Activated CD8-positive, alpha-beta memory T cell treated with anti-CD3 and anti-CD28 coated beads for 24 hours (primary cell): ENCODE results near the gene HIPK2.

Source experiments
- DNase-seq: peaks from one replicate; pipeline ENCODE4 v3.0.0-alpha.2; 2020

HIPK2 gene

DNA sequence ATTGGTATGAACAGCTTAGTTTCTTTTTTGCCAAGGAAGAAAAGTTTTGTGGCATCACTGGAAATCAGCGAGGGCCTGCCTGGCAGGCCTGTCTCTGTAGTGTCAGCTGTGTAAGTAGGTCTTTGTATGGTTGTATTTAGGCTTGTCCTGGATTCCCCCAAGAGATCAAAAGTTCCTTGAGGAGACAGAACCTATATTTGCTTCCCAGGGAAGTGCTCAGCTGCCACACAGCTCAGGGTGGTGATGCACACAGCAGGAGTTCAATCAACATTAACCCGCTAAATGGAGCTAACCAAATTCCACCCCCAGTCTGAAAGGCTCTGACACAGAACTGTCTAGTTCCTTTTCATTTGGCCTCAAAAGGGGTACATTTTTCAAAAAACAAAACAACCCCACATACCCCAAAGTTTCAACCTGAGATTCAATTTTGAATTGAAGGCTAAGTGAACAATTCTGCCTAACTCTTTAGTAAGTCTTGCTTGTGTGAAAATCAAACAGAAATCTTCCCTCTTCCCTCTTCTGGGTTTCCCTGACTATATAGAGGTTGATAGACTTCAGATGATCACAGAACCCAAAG is 129.9 kb downstream of the HIPK2 start:
- no peak for DNase-seq

DNA sequence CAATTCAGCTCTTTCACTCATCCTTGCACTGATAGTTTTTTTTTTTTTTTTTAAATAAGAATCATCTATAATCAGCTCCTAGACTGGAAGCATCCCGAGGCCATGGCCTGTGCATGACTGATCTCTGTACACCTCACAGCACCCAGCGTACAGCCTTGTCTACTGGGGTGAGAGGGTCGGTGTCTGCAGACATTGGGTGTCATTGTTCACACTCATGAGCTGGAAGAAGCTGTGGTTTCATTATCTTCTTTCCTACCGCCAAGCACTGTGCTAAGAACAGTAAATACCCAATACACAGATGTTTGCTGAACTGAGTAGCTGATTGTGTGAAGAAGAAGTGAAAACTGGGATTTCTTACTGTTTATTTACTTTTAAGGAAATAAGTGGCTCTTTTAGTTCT is 130.7 kb downstream of the HIPK2 start:
- no peak for DNase-seq

- DNase-seq: no peak
Measured at GRCh38 chr7:139646566-139646965, 131.2 kb downstream of the HIPK2 start.

GRCh38 chr7:139645572-139646523 is 131.9 kb downstream of the HIPK2 start:
- peak; percentile 93 for DNase-seq

DNA sequence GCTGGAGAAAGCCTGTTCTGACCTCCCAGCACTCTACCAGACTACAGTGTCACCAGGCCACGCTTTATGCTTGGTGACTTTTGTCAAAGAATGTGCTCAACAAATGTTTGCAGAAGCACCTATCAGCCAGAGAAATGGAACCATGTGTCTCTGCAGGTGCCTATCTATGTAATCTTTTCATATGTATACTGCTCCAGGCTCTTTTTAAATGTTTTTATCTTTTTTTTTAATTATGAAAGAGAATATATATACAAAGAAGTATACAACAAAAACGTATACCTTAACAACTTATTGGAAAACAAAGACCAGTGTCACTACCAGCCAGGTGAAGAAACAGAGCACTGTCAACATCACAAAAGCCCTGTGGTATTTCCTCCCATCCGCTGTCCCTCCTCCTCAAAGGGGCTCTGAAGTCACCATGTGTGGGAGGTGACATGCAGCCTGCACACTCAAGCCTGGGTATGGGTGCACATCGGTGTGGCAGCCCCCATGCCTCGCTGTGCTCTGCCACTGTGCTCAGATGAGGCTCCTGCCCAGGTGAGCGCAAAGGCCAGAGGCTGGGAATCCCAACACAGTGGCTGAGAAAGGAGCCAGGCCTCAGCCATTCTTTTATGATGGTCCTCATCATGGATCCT is 133.7 kb downstream of the HIPK2 start:
- no peak for DNase-seq

DNA sequence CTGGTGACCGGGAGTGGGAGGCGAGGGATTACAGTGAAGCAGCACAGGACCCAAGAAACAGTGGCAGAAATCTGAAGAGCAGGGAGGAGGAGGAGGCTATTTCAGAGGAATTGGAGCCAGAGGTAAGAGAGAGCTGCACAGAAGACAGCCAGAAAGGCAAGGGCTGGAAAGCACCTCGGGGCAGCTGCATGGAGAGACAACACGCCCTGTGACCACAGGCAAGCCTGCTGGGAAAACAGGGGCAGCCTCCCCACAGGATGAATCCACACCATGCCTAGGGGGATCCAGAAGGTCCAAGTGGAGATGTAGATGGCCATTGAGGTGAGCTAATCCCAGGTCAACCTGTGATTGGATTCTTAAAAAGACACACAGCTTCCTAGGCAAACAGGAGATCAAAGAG is 135.5 kb downstream of the HIPK2 start:
- no peak for DNase-seq

DNA sequence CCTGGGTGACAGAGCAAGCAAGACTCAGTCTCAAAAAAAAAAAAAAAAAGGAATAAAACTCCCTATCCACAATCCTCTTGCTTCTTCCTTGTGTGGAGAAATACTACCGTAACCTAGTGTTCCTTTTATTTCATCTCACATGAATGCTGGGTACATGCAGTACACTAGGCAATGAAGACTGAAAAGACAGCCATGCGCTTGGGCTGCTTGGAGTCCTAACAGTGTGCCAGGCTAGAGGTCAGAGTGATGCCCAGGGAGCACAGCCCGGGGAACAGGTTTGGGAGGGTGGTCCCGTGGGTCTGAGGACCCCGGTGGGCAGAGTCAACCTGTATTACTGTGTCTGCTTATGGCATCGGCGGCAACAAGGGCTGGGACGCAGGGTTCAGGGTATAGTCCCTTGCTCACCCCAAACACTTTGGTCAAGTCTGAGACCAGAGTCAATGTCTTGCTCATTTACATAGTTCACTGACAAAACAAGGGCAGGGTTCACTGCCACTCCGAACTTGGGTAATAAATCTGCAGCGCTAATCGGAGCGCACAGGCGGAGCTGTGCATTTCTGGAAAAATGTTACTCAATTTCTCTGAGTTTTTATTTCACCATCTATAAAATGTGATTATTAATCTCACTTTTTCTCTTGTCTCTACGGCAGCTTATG is 136.3 kb downstream of the HIPK2 start:
- DNase-seq: no peak

DNA sequence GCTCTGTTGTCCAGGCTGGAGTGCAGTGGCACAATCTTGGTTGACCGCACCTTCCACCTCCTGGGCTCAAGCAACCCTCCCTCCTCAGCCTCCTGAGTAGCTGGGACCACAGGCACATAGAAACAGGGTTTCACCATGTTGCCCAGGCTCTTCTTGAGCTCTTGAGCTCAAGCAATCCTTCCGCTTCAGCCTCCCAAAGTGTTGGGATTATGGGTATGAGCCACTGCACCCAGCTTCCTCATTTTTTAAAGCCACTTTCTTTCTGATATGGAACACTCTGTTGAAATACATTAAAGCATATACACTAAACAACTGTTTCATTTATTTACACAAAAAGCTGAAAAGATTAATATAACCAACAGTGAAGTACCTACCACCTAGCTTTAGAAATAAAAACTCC is 137.1 kb downstream of the HIPK2 start:
- no peak for DNase-seq

GRCh38 chr7:139639563-139639962 is 138.2 kb downstream of the HIPK2 start:
- DNase-seq: no peak

DNA sequence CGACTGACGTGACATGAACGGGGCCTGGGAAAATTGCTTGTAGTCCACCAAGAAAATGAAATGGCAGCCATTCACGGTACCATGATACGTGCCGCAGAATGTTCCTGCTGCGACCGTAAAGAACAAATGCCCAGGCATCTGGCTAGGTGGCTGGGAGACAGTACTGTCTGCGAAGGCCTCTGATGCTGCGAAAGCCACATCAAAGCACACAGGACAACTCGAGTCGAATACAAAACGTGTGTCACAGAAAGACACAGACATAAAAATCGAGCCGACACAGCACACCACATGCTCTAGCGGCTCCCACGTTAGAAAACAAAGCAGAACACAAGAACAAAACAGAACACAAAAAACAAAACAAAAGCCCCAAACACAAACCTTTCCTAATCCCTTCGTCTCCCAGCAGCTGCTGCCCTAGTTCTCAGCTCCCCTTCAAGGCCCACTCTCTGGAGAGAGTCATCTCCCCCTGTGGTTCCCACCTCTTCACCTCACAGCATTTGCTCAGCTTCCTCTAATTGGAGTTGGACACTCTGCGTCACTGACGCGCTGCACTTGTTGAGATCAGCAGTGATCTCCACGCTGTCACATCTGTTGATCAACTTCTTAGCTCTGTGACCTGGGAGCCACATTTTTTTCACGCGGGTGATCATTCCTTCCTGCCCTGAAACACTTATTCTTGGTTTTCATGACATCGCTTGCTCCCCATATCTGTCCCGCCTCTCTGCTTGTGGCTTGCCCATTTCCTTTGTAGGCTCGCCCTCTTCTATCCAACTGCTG is 142.1 kb downstream of the HIPK2 start:
- peak; percentile 76 for DNase-seq

DNA sequence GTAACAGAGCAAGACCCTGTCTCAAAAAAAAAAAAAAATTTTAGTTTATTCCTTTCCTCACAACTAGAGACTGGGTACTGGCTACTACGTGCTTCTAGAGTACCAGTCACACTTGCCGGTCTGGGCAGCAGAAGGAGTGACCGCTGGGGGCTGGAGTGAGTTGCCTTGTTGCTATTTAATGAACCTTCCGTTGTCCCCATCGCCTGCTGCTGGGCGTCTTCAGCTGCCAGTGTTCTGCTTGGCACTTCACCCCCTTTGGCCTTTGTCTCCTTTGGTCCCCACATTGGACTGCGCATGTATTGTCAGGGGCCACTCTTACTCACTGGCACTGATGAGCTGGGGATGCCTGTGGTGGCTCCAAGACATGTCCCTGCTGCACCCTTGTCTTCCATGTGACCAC is 143.7 kb downstream of the HIPK2 start:
- no peak for DNase-seq

DNA sequence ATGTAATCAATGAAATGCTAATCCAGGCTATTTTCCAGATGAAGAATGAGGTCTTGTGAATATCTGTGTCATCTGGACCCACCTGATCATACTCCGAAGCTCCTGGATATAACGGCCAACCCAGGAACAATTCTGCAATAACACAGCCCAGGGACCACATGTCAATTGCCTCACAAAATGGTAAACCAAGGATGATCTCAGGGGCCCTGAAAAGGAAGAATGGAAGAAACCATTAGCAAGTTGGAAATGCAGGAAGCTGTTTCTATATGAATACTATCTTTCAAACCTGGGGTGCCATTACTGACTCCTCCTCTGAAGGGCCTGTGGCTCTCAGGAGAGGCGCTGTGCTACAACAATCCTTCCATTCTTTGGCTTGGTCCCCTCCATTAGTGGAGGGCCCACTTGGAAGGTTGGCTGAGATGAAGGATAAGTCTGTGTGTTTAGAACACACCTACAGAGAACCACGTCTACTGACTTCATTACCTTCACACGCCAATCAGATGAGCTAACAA is 146.2 kb downstream of the HIPK2 start:
- no peak for DNase-seq

DNA sequence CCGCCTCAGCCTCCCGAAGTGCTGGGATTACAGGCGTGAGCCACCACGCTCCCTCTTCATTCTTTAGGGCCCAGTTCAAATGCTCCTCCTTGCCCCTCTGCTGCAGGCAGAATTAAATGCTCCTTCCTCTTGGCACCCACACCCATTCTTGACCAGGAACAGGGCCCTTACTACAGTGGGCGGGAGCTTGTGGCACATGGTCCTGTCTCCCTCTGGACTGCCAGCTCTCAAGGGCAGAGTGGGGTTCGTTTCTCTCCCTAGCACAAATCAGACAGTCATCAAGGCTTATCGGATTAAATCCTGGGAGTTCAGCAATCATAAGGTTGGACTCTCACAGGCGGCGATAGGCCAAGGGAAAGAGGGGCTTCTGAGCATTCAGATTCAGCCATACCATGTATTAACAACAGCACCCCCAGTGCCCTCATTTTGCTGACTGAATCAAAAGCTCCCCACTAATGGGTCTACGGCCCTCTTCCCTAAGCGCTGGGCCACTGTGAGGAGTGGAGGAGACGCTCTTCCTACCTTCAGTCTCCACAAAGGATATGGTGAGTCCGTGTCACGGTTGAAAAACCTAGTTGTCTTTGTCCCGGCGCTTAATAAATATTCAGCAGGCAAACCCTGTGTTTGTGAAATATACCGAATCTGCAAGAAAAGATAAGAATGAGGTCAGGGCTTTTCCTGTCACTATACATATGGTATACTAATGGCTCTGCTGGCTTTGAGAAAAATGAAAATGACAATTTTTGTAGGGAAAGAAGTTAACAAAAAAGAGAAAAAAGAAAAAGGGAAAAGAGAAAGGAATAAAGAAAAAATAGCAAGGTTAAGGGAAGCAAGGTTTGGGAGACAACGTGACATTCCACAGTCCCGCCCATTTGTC is 146.9 kb downstream of the HIPK2 start:
- DNase-seq: no peak

DNA sequence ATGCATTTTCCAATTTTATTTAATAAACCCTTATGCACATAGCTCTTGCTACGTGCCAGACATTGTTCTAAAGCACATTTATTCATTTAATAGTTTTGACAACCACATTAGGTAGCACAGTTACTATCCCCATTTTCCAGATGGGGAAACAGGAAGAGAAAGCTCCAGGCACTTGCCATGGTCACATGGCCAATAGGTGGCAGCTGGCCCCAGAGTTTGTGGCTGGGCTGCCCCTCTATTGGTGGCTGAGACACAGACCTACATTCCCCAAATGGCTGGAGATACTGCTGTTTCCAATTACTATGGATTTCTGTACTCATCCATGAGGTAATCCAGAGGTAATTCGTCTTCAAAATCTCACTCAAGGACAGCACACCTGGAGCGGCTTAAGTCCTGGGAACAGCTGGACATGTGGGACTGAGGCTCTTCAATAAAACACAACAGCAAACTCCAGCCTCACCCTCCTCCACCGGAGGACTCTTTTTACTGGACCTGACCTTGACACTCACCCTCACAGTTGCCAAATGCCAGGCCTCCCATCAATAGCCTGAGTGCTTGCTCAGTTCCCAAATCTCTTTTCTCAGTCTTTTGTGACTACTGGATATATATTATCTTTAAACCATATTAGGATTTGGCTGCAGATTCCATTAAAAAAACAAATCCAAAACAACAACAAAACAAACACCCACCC is 148.3 kb downstream of the HIPK2 start:
- DNase-seq: peak; percentile 30

- DNase-seq: peak; percentile 30
Measured at GRCh38 chr7:139627831-139628230, 150.0 kb downstream of the HIPK2 start.

- DNase-seq: no peak
Measured at GRCh38 chr7:139626817-139627216, 151.0 kb downstream of the HIPK2 start.

GRCh38 chr7:139623518-139623917 is 154.3 kb downstream of the HIPK2 start:
- peak; percentile 50 for DNase-seq

GRCh38 chr7:139620676-139621344 is 157.0 kb downstream of the HIPK2 start:
- DNase-seq: peak; percentile 78

GRCh38 chr7:139619367-139619657 is 158.5 kb downstream of the HIPK2 start:
- no peak for DNase-seq
